ENCODE results near the gene TMEM134.

- TF ChIP-seq POLR2A (IDR thresholded peaks at IDR 0.05) (no peak), CTCF (IDR thresholded peaks at IDR 0.05) (no peak)
Observed at GRCh38 chr11:67440229-67441097, 28.6 kb downstream of the TMEM134 start.

Data from heart left ventricle (tissue), 13 donors.